ENCODE data around the gene PRSS27.
"Not testable (repeated sequence)": the region's sequence is repeated elsewhere in the genome, so short reads cannot be mapped to it uniquely, and the experiment has no call there.

PRSS27 gene

GRCh38 chr16:2675714-2676113 is 44.3 kb downstream of the PRSS27 start:
- H3K4me3 ChIP-seq = no peak overlapping the region
- DNase-seq (ENCODE audit: low spot score) = peak; percentile 22
- TF ChIP-seq CTCF (IDR thresholded peaks at IDR 0.05) = no peak
- H3K27ac ChIP-seq = no peak overlapping the region

GRCh38 chr16:2675021-2675420 is 45.0 kb downstream of the PRSS27 start:
- Histone ChIP-seq H3K4me3 (no peak overlapping the region), H3K27ac (peak overlapping the region in 1 of 2 donors; percentile 50)
- no peak for TF ChIP-seq CTCF (IDR thresholded peaks at IDR 0.05)
- DNase-seq (ENCODE audit: low spot score) = peak; percentile 71

- peak overlapping the region; percentile 87 for H3K4me3 ChIP-seq
- TF ChIP-seq CTCF (IDR thresholded peaks at IDR 0.05) = no peak
- H3K27ac ChIP-seq = peak overlapping the region; percentile 76 to 94
- peak; percentile 97 for DNase-seq (ENCODE audit: low spot score)
Observed at GRCh38 chr16:2673066-2673999, 46.7 kb downstream of the PRSS27 start.

GRCh38 chr16:2671741-2672140 is 48.3 kb downstream of the PRSS27 start:
- Histone ChIP-seq H3K27ac (no peak overlapping the region), H3K4me3 (peak overlapping the region; percentile 87)
- no peak for DNase-seq (ENCODE audit: low spot score)
- TF ChIP-seq CTCF (IDR thresholded peaks at IDR 0.05) = no peak

GRCh38 chr16:2671193-2671592 is 48.8 kb downstream of the PRSS27 start:
- not testable (repeated sequence) for H3K27ac ChIP-seq; H3K4me3 ChIP-seq; DNase-seq (ENCODE audit: low spot score)

GRCh38 chr16:2670017-2670416 is 50.0 kb downstream of the PRSS27 start:
- peak; percentile 59 for TF ChIP-seq CTCF (IDR thresholded peaks at IDR 0.05)
- peak overlapping the region in 1 of 2 donors; percentile 68 for H3K27ac ChIP-seq
- peak overlapping the region; percentile 48 for H3K4me3 ChIP-seq
- DNase-seq (ENCODE audit: low spot score) = not testable (repeated sequence)

- Histone ChIP-seq H3K27ac (peak overlapping the region in 1 of 2 donors; percentile 68), H3K4me3 (peak overlapping the region; percentile 48)
- not testable (repeated sequence) for DNase-seq (ENCODE audit: low spot score)
Observed at GRCh38 chr16:2669587-2669986, 50.4 kb downstream of the PRSS27 start.

- H3K27ac ChIP-seq; DNase-seq (ENCODE audit: low spot score); H3K4me3 ChIP-seq: not testable (repeated sequence)
Observed at GRCh38 chr16:2666671-2667070, 53.4 kb downstream of the PRSS27 start.

All from coronary artery (tissue), 2 donors.